ENCODE data around the gene TMEM126A. TPM values are rescaled to one million over a fixed set of nuclear protein-coding genes. Genes with fewer than 3 reads are reported as not detected.

Gene TMEM126A
- total RNA-seq, 2 experiments from 2014 or later = 17.0 to 19.5 TPM

DNA sequence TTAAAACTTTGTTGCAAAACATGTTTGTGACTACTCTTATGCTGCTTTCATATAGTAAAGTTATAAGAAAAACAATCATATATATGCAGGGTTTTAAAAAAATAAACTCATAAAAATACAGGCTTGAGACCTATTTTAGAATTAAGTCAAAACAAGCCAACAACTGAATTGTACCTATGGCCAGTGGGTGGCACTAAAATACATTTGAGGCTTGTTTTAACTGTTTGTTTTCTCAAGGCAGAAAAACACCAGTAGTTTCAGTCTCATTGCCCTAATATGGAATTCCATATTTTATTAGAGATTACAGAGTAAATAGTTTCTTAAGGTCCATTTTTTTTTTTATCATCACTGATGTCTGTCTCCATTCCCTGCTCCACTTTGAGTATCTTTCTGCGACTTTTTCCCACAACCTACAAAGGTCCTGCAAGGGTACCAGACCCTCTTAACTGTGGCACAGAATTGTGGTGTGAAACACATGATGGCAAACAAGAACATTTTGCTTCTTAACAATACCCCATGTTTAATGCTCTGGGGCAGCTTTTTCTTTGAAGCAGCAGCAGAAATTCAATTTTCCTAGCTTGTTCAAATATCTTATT is 46.7 kb downstream of the TMEM126A start:
- ATAC-seq (ENCODE audit: poor library complexity) (peak; percentile 69), DNase-seq (peak in 7 of 14 experiments; percentile 6 to 71 (median 45))
- H3K27me3 ChIP-seq (ENCODE audit: control insufficient read depth in 1 of 2, insufficient read depth in 2 of 2, low read length in 2 of 2) = no peaks in the 10 kb centered on the region
- no peak overlapping the region for H3K4me3 ChIP-seq (ENCODE audit: low read length)
- POLR2A ChIA-PET = interaction anchor here (1.0 to 1.5 kb wide), 4 partner anchors 47 to 167 kb away, joined by 3 to 4 read pairs (median 4); partner anchors contain the start of genes CCDC83, TMEM126A and TMEM126B
- CTCF ChIA-PET = interaction anchor here (0.7 to 1.4 kb wide), 6 partner anchors 9 to 171 kb away, joined by 3 to 9 read pairs (median 4); partner anchors contain the start of genes CCDC83 and CCDC89
- TF ChIP-seq, protein P1, sequence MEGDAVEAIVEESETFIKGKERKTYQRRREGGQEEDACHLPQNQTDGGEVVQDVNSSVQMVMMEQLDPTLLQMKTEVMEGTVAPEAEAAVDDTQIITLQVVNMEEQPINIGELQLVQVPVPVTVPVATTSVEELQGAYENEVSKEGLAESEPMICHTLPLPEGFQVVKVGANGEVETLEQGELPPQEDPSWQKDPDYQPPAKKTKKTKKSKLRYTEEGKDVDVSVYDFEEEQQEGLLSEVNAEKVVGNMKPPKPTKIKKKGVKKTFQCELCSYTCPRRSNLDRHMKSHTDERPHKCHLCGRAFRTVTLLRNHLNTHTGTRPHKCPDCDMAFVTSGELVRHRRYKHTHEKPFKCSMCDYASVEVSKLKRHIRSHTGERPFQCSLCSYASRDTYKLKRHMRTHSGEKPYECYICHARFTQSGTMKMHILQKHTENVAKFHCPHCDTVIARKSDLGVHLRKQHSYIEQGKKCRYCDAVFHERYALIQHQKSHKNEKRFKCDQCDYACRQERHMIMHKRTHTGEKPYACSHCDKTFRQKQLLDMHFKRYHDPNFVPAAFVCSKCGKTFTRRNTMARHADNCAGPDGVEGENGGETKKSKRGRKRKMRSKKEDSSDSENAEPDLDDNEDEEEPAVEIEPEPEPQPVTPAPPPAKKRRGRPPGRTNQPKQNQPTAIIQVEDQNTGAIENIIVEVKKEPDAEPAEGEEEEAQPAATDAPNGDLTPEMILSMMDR (IDR thresholded peaks at IDR 0.05) = peak; percentile 82
- H3K9me3 Mint-ChIP-seq = no peaks in the 10 kb centered on the region
- no peak overlapping the region for H3K27ac Mint-ChIP-seq
- H3K9me3 ChIP-seq (ENCODE audit: control insufficient read depth in 1 of 2, insufficient read depth in 1 of 2, low read length in 2 of 2) = no peaks in the 10 kb centered on the region
- intact Hi-C loops (cut with DNase I, micrococcal nuclease) = loop anchor here (1.0 to 10.0 kb wide), 6 partner anchors 58 to 270 kb away; partner anchors contain the start of gene CCDC83 (in 1 of the 2)
- peaks cover 37% of the 10 kb centered on the region for H3K36me3 Mint-ChIP-seq (ENCODE audit: low read depth)
- H3K4me1 Mint-ChIP-seq (ENCODE audit: low read depth) = peaks cover 12% of the 10 kb centered on the region
- H3K27me3 Mint-ChIP-seq = no peaks in the 10 kb centered on the region
- peaks cover 2% of the 10 kb centered on the region for H3K4me1 ChIP-seq (ENCODE audit: insufficient read depth, low read length)
- no peak overlapping the region for H3K27ac ChIP-seq (ENCODE audit: low read depth in 1 of 2, low read length in 2 of 2)
- H3K36me3 ChIP-seq (ENCODE audit: insufficient read depth, low read length) = peaks cover 11% of the 10 kb centered on the region
- H3K4me3 Mint-ChIP-seq = no peak overlapping the region

GRCh38 chr11:85695546-85695945 is 47.8 kb downstream of the TMEM126A start:
- no peaks in the 10 kb centered on the region for H3K27me3 Mint-ChIP-seq
- Histone ChIP-seq H3K9me3 (ENCODE audit: control insufficient read depth in 1 of 2, insufficient read depth in 1 of 2, low read length in 2 of 2) (no peaks in the 10 kb centered on the region), H3K36me3 (ENCODE audit: insufficient read depth, low read length) (peaks cover 11% of the 10 kb centered on the region), H3K27ac (ENCODE audit: low read depth in 1 of 2, low read length in 2 of 2) (no peak overlapping the region), H3K4me3 (ENCODE audit: low read length) (no peak overlapping the region), H3K4me1 (ENCODE audit: insufficient read depth, low read length) (peaks cover 7% of the 10 kb centered on the region), H3K27me3 (ENCODE audit: control insufficient read depth in 1 of 2, insufficient read depth in 2 of 2, low read length in 2 of 2) (no peaks in the 10 kb centered on the region)
- ATAC-seq (ENCODE audit: poor library complexity) (no peak), DNase-seq (no peak)
- no peaks in the 10 kb centered on the region for H3K9me3 Mint-ChIP-seq
- CTCF ChIA-PET = interaction anchor here (0.9 to 1.8 kb wide), 6 partner anchors 10 to 170 kb away, joined by 3 to 9 read pairs (median 4); partner anchors contain the start of genes CCDC83 and CCDC89
- peaks cover 23% of the 10 kb centered on the region for H3K4me1 Mint-ChIP-seq (ENCODE audit: low read depth)
- H3K36me3 Mint-ChIP-seq (ENCODE audit: low read depth) = peaks cover 37% of the 10 kb centered on the region
- H3K4me3 Mint-ChIP-seq = no peak overlapping the region
- intact Hi-C loops (cut with DNase I, micrococcal nuclease) = loop anchor here (2.0 to 10.0 kb wide), 3 partner anchors 127 to 269 kb away; partner anchors contain the start of gene CCDC83 (in 1 of the 2)
- no peak overlapping the region for H3K27ac Mint-ChIP-seq
- TF ChIP-seq, protein P1 (IDR thresholded peaks at IDR 0.05) = no peak
- POLR2A ChIA-PET = interaction anchor here (1.0 to 1.5 kb wide), 5 partner anchors 30 to 166 kb away, joined by 3 to 4 read pairs (median 3); partner anchors contain the start of genes CCDC83, CREBZF, TMEM126A and TMEM126B

GRCh38 chr11:85697747-85698146 is 50.0 kb downstream of the TMEM126A start:
- H3K9me3 ChIP-seq (ENCODE audit: control insufficient read depth in 1 of 2, insufficient read depth in 1 of 2, low read length in 2 of 2) = no peaks in the 10 kb centered on the region
- H3K27me3 Mint-ChIP-seq = no peaks in the 10 kb centered on the region
- H3K27ac ChIP-seq (ENCODE audit: low read depth in 1 of 2, low read length in 2 of 2) = no peak overlapping the region
- H3K4me1 ChIP-seq (ENCODE audit: insufficient read depth, low read length) = peaks cover 8% of the 10 kb centered on the region
- H3K4me3 ChIP-seq (ENCODE audit: low read length) = no peak overlapping the region
- peaks cover 27% of the 10 kb centered on the region for H3K4me1 Mint-ChIP-seq (ENCODE audit: low read depth)
- no peak for ATAC-seq (ENCODE audit: poor library complexity)
- no peak overlapping the region for H3K4me3 Mint-ChIP-seq
- CTCF ChIA-PET = interaction anchor here (1.3 kb wide), 1 partner anchor 157 kb away, joined by 4 read pairs; the partner anchor contains the start of gene CCDC83
- no peaks in the 10 kb centered on the region for H3K27me3 ChIP-seq (ENCODE audit: control insufficient read depth in 1 of 2, insufficient read depth in 2 of 2, low read length in 2 of 2)
- POLR2A ChIA-PET = interaction anchor here (3.0 kb wide), 1 partner anchor 126 kb away, joined by 14 read pairs; no protein-coding TSS in a partner anchor
- intact Hi-C loops (cut with DNase I, micrococcal nuclease) = loop anchor here (5.0 to 10.0 kb wide), 2 partner anchors 125 to 267 kb away; no protein-coding TSS in a partner anchor
- TF ChIP-seq, protein P1 (IDR thresholded peaks at IDR 0.05) = no peak
- H3K9me3 Mint-ChIP-seq = no peaks in the 10 kb centered on the region
- H3K36me3 Mint-ChIP-seq (ENCODE audit: low read depth) = peaks cover 32% of the 10 kb centered on the region
- H3K27ac Mint-ChIP-seq = no peak overlapping the region
- no peak for DNase-seq
- no peaks in the 10 kb centered on the region for H3K36me3 ChIP-seq (ENCODE audit: insufficient read depth, low read length)
